ENCODE measurements around the gene CHMP6. TPM values are rescaled to one million over a fixed set of nuclear protein-coding genes. Genes with fewer than 3 reads are reported as not detected.

Gene CHMP6
- total and polyA plus RNA-seq, 8 donors = 5.4 to 117 (median 24.5) TPM

- TF ChIP-seq POLR2A (IDR thresholded peaks at IDR 0.05) (no peak), POLR2AphosphoS5 (IDR thresholded peaks at IDR 0.05) (no peak), EP300 (IDR thresholded peaks at IDR 0.05) (no peak)
- TF ChIP-seq, protein P1, sequence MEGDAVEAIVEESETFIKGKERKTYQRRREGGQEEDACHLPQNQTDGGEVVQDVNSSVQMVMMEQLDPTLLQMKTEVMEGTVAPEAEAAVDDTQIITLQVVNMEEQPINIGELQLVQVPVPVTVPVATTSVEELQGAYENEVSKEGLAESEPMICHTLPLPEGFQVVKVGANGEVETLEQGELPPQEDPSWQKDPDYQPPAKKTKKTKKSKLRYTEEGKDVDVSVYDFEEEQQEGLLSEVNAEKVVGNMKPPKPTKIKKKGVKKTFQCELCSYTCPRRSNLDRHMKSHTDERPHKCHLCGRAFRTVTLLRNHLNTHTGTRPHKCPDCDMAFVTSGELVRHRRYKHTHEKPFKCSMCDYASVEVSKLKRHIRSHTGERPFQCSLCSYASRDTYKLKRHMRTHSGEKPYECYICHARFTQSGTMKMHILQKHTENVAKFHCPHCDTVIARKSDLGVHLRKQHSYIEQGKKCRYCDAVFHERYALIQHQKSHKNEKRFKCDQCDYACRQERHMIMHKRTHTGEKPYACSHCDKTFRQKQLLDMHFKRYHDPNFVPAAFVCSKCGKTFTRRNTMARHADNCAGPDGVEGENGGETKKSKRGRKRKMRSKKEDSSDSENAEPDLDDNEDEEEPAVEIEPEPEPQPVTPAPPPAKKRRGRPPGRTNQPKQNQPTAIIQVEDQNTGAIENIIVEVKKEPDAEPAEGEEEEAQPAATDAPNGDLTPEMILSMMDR (IDR thresholded peaks at IDR 0.05) = no peak
- no peak overlapping the region for H3K4me3 ChIP-seq
- 83 to 86% (median 84%) methylated on average over 21 to 31 of the region's 31 CpGs for WGBS, 5 donors
- no peaks in the 10 kb centered on the region for H3K9me3 ChIP-seq
- intact Hi-C loops (cut with DNase I; ENCODE audit: low total_unique reads) = loop anchor here (10.0 kb wide), 1 partner anchor 114 kb away; no protein-coding TSS in a partner anchor
- DNase-seq = no peak
- no peaks in the 10 kb centered on the region for H3K36me3 ChIP-seq
- peaks cover 0 to 37% (median 25%) of the 10 kb centered on the region in 3 donors for H3K27me3 ChIP-seq
- peaks cover 7 to 15% (median 13%) of the 10 kb centered on the region in 4 donors for H3K4me1 ChIP-seq
- H3K27ac ChIP-seq = no peak overlapping the region
Observed at GRCh38 chr17:80978499-80979497, 12.8 kb upstream of the CHMP6 start.

GRCh38 chr17:80979547-80980378 lies 11.9 kb upstream of the CHMP6 start:
- TF ChIP-seq, protein P1 (IDR thresholded peaks at IDR 0.05) = no peak
- no peak for TF ChIP-seq POLR2AphosphoS5 (IDR thresholded peaks at IDR 0.05)
- intact Hi-C loops (cut with DNase I; ENCODE audit: low total_unique reads) = loop anchor here (5.0 to 10.0 kb wide), 2 partner anchors 115 to 552 kb away; no protein-coding TSS in a partner anchor
- no peak overlapping the region for H3K27ac ChIP-seq
- no peak for DNase-seq
- H3K4me3 ChIP-seq = no peak overlapping the region
- H3K27me3 ChIP-seq = peaks cover 0 to 37% (median 25%) of the 10 kb centered on the region in 3 donors
- H3K36me3 ChIP-seq = no peaks in the 10 kb centered on the region
- WGBS, 5 donors = 77 to 89% (median 83%) methylated on average over 17 to 26 of the region's 26 CpGs
- peaks cover 7 to 21% (median 13%) of the 10 kb centered on the region in 4 donors for H3K4me1 ChIP-seq
- H3K9me3 ChIP-seq = no peaks in the 10 kb centered on the region

DNA sequence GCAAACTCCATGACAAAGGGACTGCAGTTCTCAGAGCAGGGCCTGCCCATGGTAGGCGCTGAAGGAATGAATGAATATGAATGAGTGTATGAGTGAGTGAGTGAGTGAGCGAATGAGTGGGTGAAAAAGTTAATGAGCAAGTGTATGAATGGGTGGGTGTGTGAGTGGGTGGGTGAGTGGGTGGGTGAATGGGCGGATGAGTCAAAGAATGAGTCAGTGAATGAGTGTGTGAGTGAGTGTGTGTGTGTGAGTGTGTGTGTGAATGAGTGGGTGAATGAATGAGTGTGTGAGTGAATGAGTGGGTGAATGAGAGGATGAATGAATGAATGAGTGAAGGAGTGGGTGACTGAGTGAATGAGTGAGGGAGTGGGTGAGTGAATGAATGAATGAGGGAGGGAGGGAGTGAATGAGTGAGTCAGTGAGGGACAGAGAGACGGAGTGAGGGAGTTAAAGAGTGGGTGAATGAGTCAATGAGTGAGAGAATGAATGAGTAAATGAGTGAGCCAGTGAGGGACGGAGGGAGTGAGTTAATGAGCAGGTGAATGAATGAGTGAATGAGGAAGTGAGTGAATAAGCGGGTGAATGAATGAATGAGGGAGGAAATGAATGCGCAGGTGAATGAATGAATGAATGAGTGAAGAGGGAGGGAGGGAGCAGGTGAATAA lies 11.1 kb upstream of the CHMP6 start:
- no peak for DNase-seq
- H3K27ac ChIP-seq = no peak overlapping the region
- WGBS, 5 donors = 50 to 61% (median 56%) methylated on average over 7 of the region's 7 CpGs
- H3K4me3 ChIP-seq = peak overlapping the region in 2 of 4 donors; percentile 29 to 33
- no peaks in the 10 kb centered on the region for H3K9me3 ChIP-seq
- peaks cover 0 to 37% (median 25%) of the 10 kb centered on the region in 3 donors for H3K27me3 ChIP-seq
- intact Hi-C loops (cut with DNase I; ENCODE audit: low total_unique reads) = loop anchor here (5.0 kb wide), 1 partner anchor 553 kb away; no protein-coding TSS in a partner anchor
- H3K4me1 ChIP-seq = peaks cover 7 to 21% (median 13%) of the 10 kb centered on the region in 4 donors
- no peaks in the 10 kb centered on the region for H3K36me3 ChIP-seq
- TF ChIP-seq, protein P1 (IDR thresholded peaks at IDR 0.05) = no peak
